Stimulated activated CD8-positive, alpha-beta memory T cell treated with anti-CD3 and anti-CD28 coated beads, Interleukin-12 subunit alpha, Interleukin-12 subunit beta, amount 100 ng/mL, for 1 hour (primary cell): ENCODE results near the gene PEF1.

ENCODE experiments used
- DNase-seq: peaks from one replicate; pipeline ENCODE4 v3.0.0-alpha.2; 2020; ENCODE audit warnings: low read depth

The PEF1 gene

DNA sequence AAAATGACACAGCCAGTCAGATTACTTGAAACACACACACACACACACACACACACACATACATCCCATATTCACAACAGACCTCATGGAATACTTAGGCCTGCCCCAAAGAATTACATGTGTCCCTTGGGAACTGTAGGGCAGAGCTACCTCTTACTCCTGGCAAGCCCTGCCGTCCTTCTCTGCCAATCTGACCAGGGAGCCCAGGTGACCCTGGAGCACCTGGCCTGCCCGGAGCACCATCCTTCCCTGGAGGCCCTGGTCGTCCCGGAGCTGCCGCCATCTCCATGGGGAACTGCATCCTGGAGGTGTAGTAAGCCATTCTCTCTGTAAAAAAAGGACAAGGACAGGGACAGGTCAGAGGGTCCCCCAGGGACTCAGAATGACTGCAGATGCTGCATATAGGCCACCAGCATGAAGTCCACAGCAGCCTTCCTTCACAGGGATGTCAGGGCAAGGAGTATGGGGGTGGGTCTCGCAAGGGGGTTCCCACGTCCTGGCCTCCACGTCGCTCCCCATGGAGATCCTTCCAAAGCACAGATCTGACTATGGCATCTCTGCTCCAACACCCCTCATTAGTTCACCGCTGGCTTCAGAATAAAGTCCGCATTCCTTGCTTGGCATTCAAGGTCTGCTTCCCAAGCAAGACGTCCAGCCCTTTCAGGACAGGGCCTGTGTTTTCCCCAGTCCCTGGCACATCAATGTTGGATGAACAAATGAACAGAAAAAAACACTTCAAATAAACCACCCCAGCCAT, 9.2 kb upstream of the PEF1 start:
- no peak for DNase-seq

- DNase-seq = no peak
Measured at GRCh38 chr1:31652891-31653499, 8.3 kb upstream of the PEF1 start.

DNA sequence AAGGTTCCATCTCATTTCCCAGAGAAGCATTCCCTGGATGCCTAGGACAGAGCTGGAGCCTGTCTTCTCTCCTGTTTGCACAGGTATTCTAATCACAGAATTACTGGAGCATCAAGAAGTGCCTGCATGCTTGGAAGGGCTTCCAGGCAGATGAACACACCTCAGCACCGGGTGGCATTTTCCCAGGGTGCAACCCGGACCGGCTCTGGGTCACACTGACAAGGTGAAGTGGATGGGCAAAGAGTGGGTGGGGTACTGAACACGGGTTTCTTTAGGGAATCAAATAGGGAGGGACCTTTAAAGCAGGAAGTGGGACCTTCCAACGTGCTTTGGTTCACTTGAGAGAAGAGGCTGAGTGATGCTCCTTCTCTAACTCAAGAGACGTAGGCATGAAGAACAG, 7.1 kb upstream of the PEF1 start:
- no peak for DNase-seq

- DNase-seq = no peak
Measured at GRCh38 chr1:31651089-31651420, 6.4 kb upstream of the PEF1 start.

GRCh38 chr1:31650161-31651088, 5.7 kb upstream of the PEF1 start:
- DNase-seq = no peak

DNA sequence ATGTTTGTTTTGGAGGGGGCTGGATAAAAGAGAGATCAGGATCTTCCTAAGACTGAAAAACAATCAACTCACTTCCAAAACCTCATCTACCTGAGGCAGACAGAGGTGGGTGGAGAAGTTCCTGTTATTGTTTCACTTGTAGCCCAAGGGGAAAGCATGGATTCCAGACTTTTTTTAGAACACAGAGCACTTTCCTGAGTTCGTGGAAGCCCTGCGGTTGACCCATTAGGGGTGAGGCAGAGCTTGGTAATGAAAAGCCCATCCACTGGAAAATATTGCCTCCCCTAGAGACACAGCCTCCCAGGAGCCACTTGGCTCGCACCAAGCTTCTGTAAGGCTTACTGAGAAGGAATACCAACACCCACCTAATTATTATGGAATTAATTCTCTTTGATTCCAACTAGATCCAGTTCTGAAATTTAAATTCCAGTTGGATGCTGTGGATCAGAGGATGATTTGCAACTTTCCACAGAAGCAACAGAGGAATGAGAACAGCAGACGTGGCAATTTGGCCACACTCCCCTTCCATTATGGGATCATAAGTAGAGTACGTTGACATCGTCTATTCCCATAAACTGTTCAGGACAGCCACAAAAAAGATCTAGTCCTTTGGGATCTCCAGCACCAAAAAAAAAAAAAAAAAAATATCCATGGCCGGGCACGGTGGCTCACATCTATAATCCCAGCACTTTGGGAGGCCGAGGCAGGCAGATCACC, 4.1 kb upstream of the PEF1 start:
- no peak for DNase-seq

- no peak for DNase-seq
Measured at GRCh38 chr1:31648190-31648589, 3.5 kb upstream of the PEF1 start.

DNA sequence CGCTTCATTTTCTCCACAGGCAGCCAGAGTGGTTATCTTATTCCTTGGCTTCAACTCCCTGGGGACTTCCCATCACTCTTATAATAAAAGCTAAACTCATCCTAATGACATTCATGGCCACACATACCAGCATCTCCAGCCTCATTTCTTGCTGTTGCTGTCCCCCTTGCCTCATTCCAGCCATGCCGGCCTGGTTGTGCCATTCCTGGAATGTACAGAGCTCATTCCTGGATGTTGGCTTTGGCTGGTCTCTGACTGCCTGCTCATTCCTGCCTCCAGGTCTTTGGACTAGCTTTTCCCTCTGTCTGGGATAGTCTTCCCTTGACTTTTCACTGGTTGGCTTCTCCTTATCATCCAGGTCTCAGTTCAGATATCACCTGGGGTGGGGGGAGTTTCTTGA, 2.4 kb upstream of the PEF1 start:
- DNase-seq = no peak

GRCh38 chr1:31646259-31646960, 1.7 kb upstream of the PEF1 start:
- no peak for DNase-seq

- DNase-seq = no peak
Measured at GRCh38 chr1:31645274-31645568, 545 bp upstream of the PEF1 start.

GRCh38 chr1:31643976-31644559, 608 bp downstream of the PEF1 start:
- DNase-seq = no peak

- DNase-seq = no peak
Measured at GRCh38 chr1:31642897-31643296, 1.8 kb downstream of the PEF1 start.

GRCh38 chr1:31642366-31642765, 2.3 kb downstream of the PEF1 start:
- no peak for DNase-seq

GRCh38 chr1:31640964-31641363, 3.7 kb downstream of the PEF1 start:
- no peak for DNase-seq

DNA sequence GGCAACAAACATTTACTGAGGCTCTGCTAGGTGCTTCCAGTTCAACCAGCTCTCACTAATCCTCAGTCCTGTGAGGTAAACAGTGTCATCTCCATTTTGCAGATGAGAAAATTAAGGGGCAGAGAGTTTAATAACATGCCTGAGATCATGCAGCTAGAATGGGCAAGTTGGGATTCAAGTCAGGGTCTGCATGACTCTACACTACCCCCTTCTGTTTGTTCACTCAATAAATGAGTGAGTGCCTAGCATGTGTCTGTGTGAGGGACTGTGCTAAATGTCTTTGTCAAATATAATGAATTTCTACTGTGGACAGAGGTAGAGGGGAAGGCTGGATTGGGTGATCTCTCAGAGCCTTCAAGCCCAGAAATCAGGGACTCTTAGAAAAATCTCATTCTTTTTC, 4.5 kb downstream of the PEF1 start:
- no peak for DNase-seq

DNA sequence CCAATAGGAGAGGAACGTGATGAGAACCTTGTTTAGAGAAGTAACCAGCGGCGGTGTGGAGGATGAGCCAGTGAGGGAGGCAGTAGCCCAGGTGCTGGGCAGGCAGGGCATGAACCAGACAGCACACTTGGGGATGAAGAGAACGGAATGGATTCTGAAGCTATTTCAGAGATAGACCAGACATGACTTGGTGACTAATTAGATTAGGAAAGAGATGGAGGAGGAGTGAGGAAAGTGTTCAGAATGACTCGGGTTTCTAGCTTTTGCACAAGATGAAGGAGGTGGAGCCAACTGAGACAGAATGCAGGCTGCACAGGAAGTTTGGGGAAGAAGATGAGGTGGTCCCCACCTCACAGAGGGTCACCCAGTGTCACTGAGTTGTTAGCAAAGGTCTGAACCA, 5.1 kb downstream of the PEF1 start:
- no peak for DNase-seq

DNA sequence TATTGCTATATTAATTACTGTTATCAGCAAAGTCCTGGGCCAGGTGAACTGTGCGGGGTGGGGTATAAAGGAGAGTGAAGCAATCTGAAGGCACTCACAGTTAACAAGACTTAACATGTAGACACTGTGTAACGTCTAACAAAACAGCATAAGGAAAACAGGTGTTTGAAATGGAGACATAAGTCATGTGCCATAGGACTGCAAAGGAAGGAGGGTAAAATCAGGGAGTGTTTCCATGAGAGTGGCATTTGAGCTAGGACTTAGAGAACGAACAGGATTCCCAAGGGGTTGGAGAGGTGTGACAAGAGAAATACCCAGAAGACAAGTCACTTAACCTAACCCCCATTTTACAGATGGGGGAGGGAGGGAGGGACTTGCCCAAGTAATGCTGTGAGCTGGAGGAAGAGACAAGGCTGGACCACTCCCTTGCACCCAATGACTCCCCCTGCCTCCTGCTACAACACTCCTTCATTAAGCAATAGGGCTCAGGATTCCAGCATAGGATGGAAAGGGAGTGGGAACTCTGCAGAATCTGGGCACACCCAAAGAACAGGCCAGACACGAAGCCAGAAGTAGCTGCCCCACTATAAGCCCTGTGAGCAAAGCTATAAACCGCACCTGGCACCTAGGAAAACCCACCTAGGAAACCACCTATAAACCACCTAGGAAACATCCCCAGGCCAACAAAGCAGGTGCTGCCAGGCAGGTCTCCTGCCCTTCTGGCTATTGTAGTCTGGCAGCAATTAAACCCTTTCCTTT, 6.6 kb downstream of the PEF1 start:
- no peak for DNase-seq

DNA sequence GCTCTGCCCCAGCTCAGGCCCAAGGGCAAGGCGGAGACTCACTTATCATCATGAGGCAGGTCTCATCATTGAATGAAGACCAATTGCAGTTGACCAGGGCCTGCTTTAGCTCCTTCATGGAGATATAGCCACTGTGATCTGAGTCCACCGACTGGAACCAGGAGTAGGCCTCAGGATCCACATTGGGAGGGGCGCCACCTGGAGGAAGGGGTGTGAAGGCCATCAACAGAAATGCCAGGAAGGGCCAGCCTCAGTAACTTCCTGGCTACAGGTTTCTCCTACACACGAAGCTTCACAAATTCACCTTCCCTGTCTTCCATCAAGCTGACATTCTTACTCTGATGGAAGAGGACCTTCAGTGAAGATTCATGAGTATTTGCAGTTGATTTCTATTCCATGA, 11.6 kb downstream of the PEF1 start:
- DNase-seq = no peak

GRCh38 chr1:31632649-31633048, 12.0 kb downstream of the PEF1 start:
- no peak for DNase-seq

DNA sequence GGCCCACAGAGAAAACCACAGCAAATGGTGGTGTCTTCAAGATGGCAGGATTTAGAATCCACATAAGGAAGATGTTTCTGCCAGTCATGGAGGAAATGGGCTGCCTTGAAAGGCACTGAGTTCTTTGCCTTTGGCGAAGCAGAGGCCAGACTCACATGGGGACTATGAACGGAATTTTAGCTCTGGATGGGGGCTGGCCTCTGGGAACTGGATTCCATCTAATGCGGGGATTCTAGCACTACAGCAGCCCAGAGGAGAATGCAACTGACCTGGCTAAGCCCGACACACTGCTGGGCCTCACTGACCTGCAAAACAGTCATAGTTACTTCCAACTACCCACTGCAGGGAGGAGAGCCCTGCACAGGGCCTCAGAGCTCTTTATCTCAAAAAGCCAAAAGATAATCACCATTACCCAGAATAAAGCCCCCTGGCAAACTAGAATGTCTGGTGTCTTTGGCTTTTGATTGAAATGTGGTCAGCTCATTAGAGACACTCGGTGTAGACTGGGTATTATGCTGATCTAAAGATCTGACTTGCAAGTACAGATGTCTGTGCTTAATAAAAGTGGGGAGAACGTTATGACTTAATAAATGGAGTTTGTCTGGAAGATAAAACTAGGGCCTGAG, 15.6 kb downstream of the PEF1 start:
- DNase-seq = no peak
